ENCODE results near the gene SCYL1. TPM values are rescaled to one million over a fixed set of nuclear protein-coding genes. Genes with fewer than 3 reads are reported as not detected.
A peak's percentile ranks its signal among the peaks of the same experiment; 100 is the strongest.

The SCYL1 gene
- total RNA-seq, 1 experiment from 2014 or later = 104 TPM

- Histone ChIP-seq H3K9me2 (ENCODE audit: insufficient read depth) (no peaks in the 10 kb centered on the region), H3K9ac (ENCODE audit: low read length) (peak overlapping the region; percentile 86), H3K4me3 (replicated peaks in 1 of 2; ENCODE audit: low read depth in 1 of 2, low read length in 2 of 2) (peak overlapping the region; percentile 74 to 78), H3K27me3 (ENCODE audit: insufficient read depth, low read length) (no peaks in the 10 kb centered on the region), H3K36me3 (ENCODE audit: control insufficient read depth in 1 of 2, insufficient read depth in 2 of 2, low read length in 2 of 2) (peaks cover 2 to 4% of the 10 kb centered on the region in 2 experiments; a peak in 2 of 4 replicates), H3K4me1 (ENCODE audit: control insufficient read depth in 1 of 2, insufficient read depth in 2 of 2, low read length in 2 of 2) (peaks cover 43 to 58% of the 10 kb centered on the region in 2 experiments), H2AFZ (ENCODE audit: low read depth, low read length, poor library complexity, severe bottlenecking) (no peak overlapping the region), H3K79me2 (ENCODE audit: insufficient read depth, low read length) (peaks cover 37% of the 10 kb centered on the region), H3K9me3 (ENCODE audit: control insufficient read depth in 1 of 2, insufficient read depth in 1 of 2, low read depth in 1 of 2, low read length in 2 of 2) (no peaks in the 10 kb centered on the region), H3K27ac (ENCODE audit: low read depth, low read length) (peak overlapping the region; percentile 97), H4K20me1 (ENCODE audit: insufficient read depth) (no peaks in the 10 kb centered on the region), H3K4me2 (ENCODE audit: low read length) (peak overlapping the region; percentile 78)
- intact Hi-C loops (cut with micrococcal nuclease) = loop anchor here (2.0 kb wide), 1 partner anchor 38 kb away; the partner anchor contains the start of genes MAP3K11 and PCNX3
- ChIA-PET POLR2A (interaction anchor here (1.3 to 1.6 kb wide), 4 partner anchors 36 to 76 kb away, joined by 3 to 5 read pairs (median 4); partner anchors contain the start of gene PCNX3), CTCF (interaction anchor here (1.4 to 2.0 kb wide), 3 partner anchors 12 to 36 kb away, joined by 5 to 11 read pairs (median 7); no protein-coding TSS in a partner anchor), RAD21 (ENCODE audit: low non-redundant PET in 1 of 2, low total read pairs in 2 of 2, uncharacterized antibody in 2 of 2, unreplicated experiment in 2 of 2) (no interaction called here)
- BruUV-seq (replicated peaks) = no TSS peak
- peak; percentile 43; the same call in 1 of the 2 replicates for TF ChIP-seq ZFX (IDR thresholded peaks at IDR 0.05)
- no peak for TF ChIP-seq SRF (IDR thresholded peaks at IDR 0.05; ENCODE audit: low read depth)
- no peak for ATAC-seq
- DNase-seq (ENCODE audit: low read depth, low spot score) = no peak
These were observed 51.5 kb downstream of the SCYL1 start for GRCh38 chr11:65576232-65576866.

- Histone ChIP-seq H3K36me3 (ENCODE audit: control insufficient read depth in 1 of 2, insufficient read depth in 2 of 2, low read length in 2 of 2) (peaks cover 2 to 4% of the 10 kb centered on the region in 2 experiments; a peak in 2 of 4 replicates), H3K79me2 (ENCODE audit: insufficient read depth, low read length) (peaks cover 29% of the 10 kb centered on the region; the same call in 1 of the 2 replicates), H3K9me3 (ENCODE audit: control insufficient read depth in 1 of 2, insufficient read depth in 1 of 2, low read depth in 1 of 2, low read length in 2 of 2) (no peaks in the 10 kb centered on the region), H3K9ac (ENCODE audit: low read length) (peak overlapping the region; percentile 86), H3K4me1 (ENCODE audit: control insufficient read depth in 1 of 2, insufficient read depth in 2 of 2, low read length in 2 of 2) (peaks cover 36 to 50% of the 10 kb centered on the region in 2 experiments), H4K20me1 (ENCODE audit: insufficient read depth) (no peaks in the 10 kb centered on the region), H3K9me2 (ENCODE audit: insufficient read depth) (no peaks in the 10 kb centered on the region), H3K27ac (ENCODE audit: low read depth, low read length) (peak overlapping the region; percentile 97), H3K4me3 (replicated peaks in 1 of 2; ENCODE audit: low read depth in 1 of 2, low read length in 2 of 2) (peak overlapping the region; percentile 74 to 78), H3K4me2 (ENCODE audit: low read length) (peak overlapping the region; percentile 78), H3K27me3 (ENCODE audit: insufficient read depth, low read length) (no peaks in the 10 kb centered on the region), H2AFZ (ENCODE audit: low read depth, low read length, poor library complexity, severe bottlenecking) (no peak overlapping the region)
- CTCF ChIA-PET = interaction anchor here (0.8 to 2.0 kb wide), 4 partner anchors 9 to 37 kb away, joined by 3 to 7 read pairs (median 4); no protein-coding TSS in a partner anchor
- no TSS peak for BruUV-seq (replicated peaks)
- POLR2A ChIA-PET = interaction anchor here (0.6 to 1.6 kb wide), 3 partner anchors 38 to 77 kb away, joined by 3 to 5 read pairs (median 3); partner anchors contain the start of gene PCNX3
- TF ChIP-seq ZFX (IDR thresholded peaks at IDR 0.05) (0 out of 2 replicates have a peak, but pooled peaks have one; percentile 21), CBX3 (IDR thresholded peaks at IDR 0.05; ENCODE audit: low read depth) (no peak), POLR2AphosphoS5 (IDR thresholded peaks at IDR 0.05; ENCODE audit: low read depth, low read length) (peak; percentile 49)
- DNase-seq (ENCODE audit: low read depth, low spot score) (no peak), ATAC-seq (peak; percentile 46)
- RAD21 ChIA-PET (ENCODE audit: low non-redundant PET in 1 of 2, low total read pairs in 2 of 2, uncharacterized antibody in 2 of 2, unreplicated experiment in 2 of 2) = interaction anchor here in 1 of 2 experiments (0.8 kb wide), 2 partner anchors 11 to 36 kb away, joined by 4 to 5 read pairs; no protein-coding TSS in a partner anchor
- intact Hi-C loops (cut with micrococcal nuclease) = loop anchor here (2.0 kb wide), 1 partner anchor 38 kb away; the partner anchor contains the start of genes MAP3K11 and PCNX3
These were observed 52.2 kb downstream of the SCYL1 start for GRCh38 chr11:65576867-65577755.
